Astrocyte of the spinal cord (primary cell): ENCODE data around the gene KRT72.

Experiments used
- DNase-seq: peaks from one replicate; pipeline ENCODE4 v3.0.0; 2011; ENCODE audit warnings: low read depth, low spot score
- H3K4me3 ChIP-seq: 2 replicates; pipeline ENCODE4 v1.5.1; 2011; ENCODE audit warnings: low read depth, mild to moderate bottlenecking, low read length, moderate library complexity
- CTCF ChIP-seq: IDR thresholded peaks from 2 replicates; pipeline ENCODE4 v1.5.1; 2012; ENCODE audit warnings: low read depth, mild to moderate bottlenecking, low read length, inconsistent platforms
- in situ Hi-C: cut with HindIII; loops from 2 replicates; pipeline ENCODE4 v1.10.0; 2017; ENCODE audit warnings: low sequenced_read_pairs

Gene KRT72

GRCh38 chr12:52627395-52628110, 26.3 kb upstream of the KRT72 start:
- H3K4me3 ChIP-seq = no peak overlapping the region
- in situ Hi-C loops = no loop called here
- no peak for DNase-seq
- TF ChIP-seq CTCF = no peak

GRCh38 chr12:52622349-52622748, 21.1 kb upstream of the KRT72 start:
- in situ Hi-C loops = no loop called here

GRCh38 chr12:52618866-52619265, 17.6 kb upstream of the KRT72 start:
- TF ChIP-seq CTCF = no peak
- in situ Hi-C loops = no loop called here

More at GRCh38 chr12:52622349-52622748, 21.1 kb upstream of the KRT72 start:
- H3K4me3 ChIP-seq = no peak overlapping the region
- TF ChIP-seq CTCF = no peak
- no peak for DNase-seq

GRCh38 chr12:52618216-52618615, 17.0 kb upstream of the KRT72 start, which contains the start of gene KRT73:
Gene KRT73, minus strand, starts transcription at chr12:52618559. Its CDS starts 35 bp downstream, at chr12:52618524.
- in situ Hi-C loops = no loop called here
- no peak within 1 kb of the TSS for H3K4me3 ChIP-seq
- no peak for DNase-seq
- no peak for TF ChIP-seq CTCF

More at GRCh38 chr12:52618866-52619265, 17.6 kb upstream of the KRT72 start:
- DNase-seq = no peak
- no peak overlapping the region for H3K4me3 ChIP-seq

- no peak for DNase-seq
- no peak for TF ChIP-seq CTCF
- in situ Hi-C loops = no loop called here
- no peak overlapping the region for H3K4me3 ChIP-seq
These were observed 16.1 kb upstream of the KRT72 start for GRCh38 chr12:52617403-52617785.

- H3K4me3 ChIP-seq = no peak overlapping the region
- TF ChIP-seq CTCF = no peak
- in situ Hi-C loops = no loop called here
- no peak for DNase-seq
These were observed 15.6 kb upstream of the KRT72 start for GRCh38 chr12:52616680-52617402.
